ENCODE measurements around the gene ARID1B. TPM values are rescaled to one million over a fixed set of nuclear protein-coding genes. Genes with fewer than 3 reads are reported as not detected.
A peak's percentile ranks its signal among the peaks of the same experiment; 100 is the strongest.

ARID1B gene
- total and polyA plus RNA-seq, 9 of the 15 experiments (the other 6 are each of a cell fraction or from before 2014, with no cell fraction given): 12.5 to 50.5 (median 25.8) TPM

- TF ChIP-seq E2F4 (CRISPR knock-in tag; IDR thresholded peaks at IDR 0.05; ENCODE audit: low read depth) (no peak), SP1 (CRISPR knock-in tag; IDR thresholded peaks at IDR 0.05) (no peak)
These were observed 294.9 kb downstream of the ARID1B start (continued) for GRCh38 chr6:157072128-157072527.

GRCh38 chr6:157073596-157073995 is 296.4 kb downstream of the ARID1B start:
- Histone ChIP-seq H3K27me3 (ENCODE audit: control insufficient read depth in 2 of 2, insufficient read depth in 2 of 2, low read length in 2 of 2) (no peaks in the 10 kb centered on the region), H3K4me3 (no peak overlapping the region), H3K9ac (ENCODE audit: insufficient read depth in 1 of 2, low read depth in 2 of 2, low read length in 2 of 2) (no peak overlapping the region), H3K27ac (ENCODE audit: extremely low read depth, low read depth, low read length) (no peak overlapping the region), H4K20me1 (replicated peaks; ENCODE audit: control insufficient read depth, insufficient read depth, low read length) (no peaks in the 10 kb centered on the region), H3K4me1 (replicated peaks in 1 of 2; ENCODE audit: control insufficient read depth in 2 of 2, insufficient read depth in 2 of 2, low read length in 2 of 2) (peaks cover 0 to 10% of the 10 kb centered on the region in 2 experiments; a peak in 3 of 5 replicates), H3K4me2 (ENCODE audit: insufficient read depth, low read length) (no peak overlapping the region), H3K9me3 (replicated peaks; ENCODE audit: control insufficient read depth, insufficient read depth, low read depth, low read length) (no peaks in the 10 kb centered on the region), H3K9me1 (ENCODE audit: control insufficient read depth, insufficient read depth, low read length) (no peaks in the 10 kb centered on the region), H3K36me3 (ENCODE audit: control insufficient read depth, insufficient read depth, low read length) (peaks cover 2% of the 10 kb centered on the region; the same call in 1 of the 3 replicates), H2AFZ (ENCODE audit: low read depth, low read length) (no peak overlapping the region), H3K79me2 (ENCODE audit: control insufficient read depth, insufficient read depth, low read length) (0 out of 3 replicates have a peak, but pooled peaks cover 4% of the 10 kb centered on the region)
- FAIRE-seq (no peak), ATAC-seq (no peak), DNase-seq (ENCODE audit: extremely low read depth in 1 of 4, low spot score in 3 of 4) (no peak)
- WGBS (ENCODE audit: insufficient coverage, low coverage, missing lambda C conversion rate): 58% methylated on average over 4 of the region's 4 CpGs
- ChIA-PET CTCF (ENCODE audit: low intra/inter-chr PET ratio) (no interaction called here), POLR2A (interaction anchor here (1.1 kb wide), 1 partner anchor 14 kb away, joined by 5 read pairs; no protein-coding TSS in a partner anchor)
- in situ Hi-C loops (cut with MboI) (no loop called here), intact Hi-C loops (cut with micrococcal nuclease) (no loop called here)
- BruUV-seq (replicated peaks): no TSS peak
- TF ChIP-seq MECOM (CRISPR knock-in tag; IDR thresholded peaks at IDR 0.05) (no peak), ZNF79 (CRISPR knock-in tag; IDR thresholded peaks at IDR 0.05; ENCODE audit: low read depth) (no peak), SRSF1 (IDR thresholded peaks at IDR 0.05; ENCODE audit: low read depth, low read length) (no peak), BACH1 (tag; IDR thresholded peaks at IDR 0.05) (no peak), ARID3A (IDR thresholded peaks at IDR 0.05; ENCODE audit: borderline replicate concordance, low read depth, low read length) (no peak), ATF2 (CRISPR knock-in tag; IDR thresholded peaks at IDR 0.05) (no peak), RAD21 (CRISPR knock-in tag; conservative IDR thresholded peaks at IDR 0.05 in 1 of 2, IDR thresholded peaks at IDR 0.05 in 1 of 2) (peak in 1 of 2 experiments; percentile 8; a peak in 1 of 4 replicates), PTRF (tag; IDR thresholded peaks at IDR 0.05) (no peak), GABPA (tag; conservative IDR thresholded peaks at IDR 0.05; ENCODE audit: low read depth) (no peak), GTF2B (IDR thresholded peaks at IDR 0.05; ENCODE audit: extremely low read depth, insufficient read length) (no peak), SFPQ (IDR thresholded peaks at IDR 0.05; ENCODE audit: low read depth, low read length) (no peak), CC2D1A (IDR thresholded peaks at IDR 0.05) (no peak)
